ENCODE results near the gene NDUFA3. TPM values are rescaled to one million over a fixed set of nuclear protein-coding genes. Genes with fewer than 3 reads are reported as not detected.

Gene NDUFA3
- total RNA-seq, 1 experiment from 2014 or later = 211 TPM

DNA sequence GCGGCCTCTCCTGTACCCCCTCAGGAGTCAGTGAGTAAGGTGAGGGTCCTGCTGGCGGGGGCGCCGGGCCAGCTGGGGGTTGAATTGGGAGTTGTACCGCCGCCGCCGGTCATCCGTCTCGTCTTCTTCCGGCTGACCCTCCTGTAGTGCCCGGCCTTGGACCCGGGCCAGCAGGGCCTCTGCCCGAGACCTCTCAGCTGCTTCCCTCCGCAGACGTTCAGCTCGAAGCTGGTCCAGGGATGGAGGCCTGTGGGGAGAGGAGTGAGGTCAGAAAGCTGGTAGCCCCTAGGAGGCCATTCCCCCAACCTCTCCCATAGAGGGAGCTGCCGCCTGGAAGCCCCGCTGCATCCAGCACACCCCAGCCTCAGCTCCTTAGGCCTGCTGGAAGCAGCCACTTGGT, 53.0 kb downstream of the NDUFA3 start:
- Histone ChIP-seq H3K9me3 (ENCODE audit: control insufficient read depth, insufficient read depth, low read depth, low read length) (no peaks in the 10 kb centered on the region), H3K4me3 (ENCODE audit: low read depth in 2 of 2, low read length in 2 of 2) (no peak overlapping the region), H3K36me3 (ENCODE audit: control insufficient read depth, insufficient read depth, low read length) (peaks cover 12% of the 10 kb centered on the region), H3K27me3 (ENCODE audit: control insufficient read depth, insufficient read depth, low read length) (no peaks in the 10 kb centered on the region), H3K4me1 (ENCODE audit: control insufficient read depth, insufficient read depth, low read length) (peaks cover 29% of the 10 kb centered on the region), H3K27ac (ENCODE audit: low read length) (no peak overlapping the region; the same call in 1 of the 2 replicates)
- CTCF ChIA-PET = no interaction called here
- TF ChIP-seq, protein P1, sequence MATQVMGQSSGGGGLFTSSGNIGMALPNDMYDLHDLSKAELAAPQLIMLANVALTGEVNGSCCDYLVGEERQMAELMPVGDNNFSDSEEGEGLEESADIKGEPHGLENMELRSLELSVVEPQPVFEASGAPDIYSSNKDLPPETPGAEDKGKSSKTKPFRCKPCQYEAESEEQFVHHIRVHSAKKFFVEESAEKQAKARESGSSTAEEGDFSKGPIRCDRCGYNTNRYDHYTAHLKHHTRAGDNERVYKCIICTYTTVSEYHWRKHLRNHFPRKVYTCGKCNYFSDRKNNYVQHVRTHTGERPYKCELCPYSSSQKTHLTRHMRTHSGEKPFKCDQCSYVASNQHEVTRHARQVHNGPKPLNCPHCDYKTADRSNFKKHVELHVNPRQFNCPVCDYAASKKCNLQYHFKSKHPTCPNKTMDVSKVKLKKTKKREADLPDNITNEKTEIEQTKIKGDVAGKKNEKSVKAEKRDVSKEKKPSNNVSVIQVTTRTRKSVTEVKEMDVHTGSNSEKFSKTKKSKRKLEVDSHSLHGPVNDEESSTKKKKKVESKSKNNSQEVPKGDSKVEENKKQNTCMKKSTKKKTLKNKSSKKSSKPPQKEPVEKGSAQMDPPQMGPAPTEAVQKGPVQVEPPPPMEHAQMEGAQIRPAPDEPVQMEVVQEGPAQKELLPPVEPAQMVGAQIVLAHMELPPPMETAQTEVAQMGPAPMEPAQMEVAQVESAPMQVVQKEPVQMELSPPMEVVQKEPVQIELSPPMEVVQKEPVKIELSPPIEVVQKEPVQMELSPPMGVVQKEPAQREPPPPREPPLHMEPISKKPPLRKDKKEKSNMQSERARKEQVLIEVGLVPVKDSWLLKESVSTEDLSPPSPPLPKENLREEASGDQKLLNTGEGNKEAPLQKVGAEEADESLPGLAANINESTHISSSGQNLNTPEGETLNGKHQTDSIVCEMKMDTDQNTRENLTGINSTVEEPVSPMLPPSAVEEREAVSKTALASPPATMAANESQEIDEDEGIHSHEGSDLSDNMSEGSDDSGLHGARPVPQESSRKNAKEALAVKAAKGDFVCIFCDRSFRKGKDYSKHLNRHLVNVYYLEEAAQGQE (IDR thresholded peaks at IDR 0.05; ENCODE audit: insufficient read depth in 1 of 2, low read depth in 2 of 2, low read length in 1 of 2) = no peak
- TF ChIP-seq POLR2AphosphoS5 (IDR thresholded peaks at IDR 0.05; ENCODE audit: low read depth, low read length) = 0 out of 2 replicates have a peak, but pooled peaks have one; percentile 9
- TF ChIP-seq TCF7L2 (IDR thresholded peaks at IDR 0.05; ENCODE audit: low read depth, low read length) = no peak
- in situ Hi-C loops (cut with HindIII; ENCODE audit: low pct_unique_long_range_greater_than_20kb, low sequenced_read_pairs) (no loop called here), intact Hi-C loops (cut with micrococcal nuclease; ENCODE audit: unreplicated experiment) (no loop called here)
- BruUV-seq (replicated peaks) = no TSS peak
- DNase-seq (ENCODE audit: low read depth, low spot score) (no peak), ATAC-seq (no peak)
- POLR2A ChIA-PET = no interaction called here

DNA sequence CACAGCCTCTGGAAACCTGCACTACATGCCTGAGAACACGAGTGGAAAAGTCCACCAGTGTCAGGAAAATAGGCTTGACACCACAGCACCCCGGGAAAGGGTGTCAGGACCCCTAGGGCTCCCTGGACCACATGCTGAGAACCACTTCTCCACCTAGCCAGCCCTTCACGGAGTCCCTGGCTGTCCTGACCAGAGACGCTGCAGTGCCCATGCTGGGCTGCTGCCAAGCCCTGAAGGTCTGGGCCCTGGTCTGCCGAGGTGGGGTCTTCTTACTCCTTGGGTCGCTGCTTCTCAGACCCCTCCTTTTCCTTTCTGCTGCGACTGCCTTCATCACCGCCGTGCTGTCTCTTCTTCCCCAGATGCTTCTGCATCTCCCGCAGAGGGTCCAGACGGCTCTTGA, 53.8 kb downstream of the NDUFA3 start:
- Histone ChIP-seq H3K9me3 (ENCODE audit: control insufficient read depth, insufficient read depth, low read depth, low read length) (no peaks in the 10 kb centered on the region), H3K27ac (ENCODE audit: low read length) (no peak overlapping the region), H3K4me3 (ENCODE audit: low read depth in 2 of 2, low read length in 2 of 2) (no peak overlapping the region), H3K36me3 (ENCODE audit: control insufficient read depth, insufficient read depth, low read length) (peaks cover 12% of the 10 kb centered on the region), H3K27me3 (ENCODE audit: control insufficient read depth, insufficient read depth, low read length) (no peaks in the 10 kb centered on the region), H3K4me1 (ENCODE audit: control insufficient read depth, insufficient read depth, low read length) (peaks cover 32% of the 10 kb centered on the region)
- no peak for DNase-seq (ENCODE audit: low read depth, low spot score)
- no TSS peak for BruUV-seq (replicated peaks)
- ChIA-PET POLR2A (no interaction called here), CTCF (interaction anchor here (0.6 kb wide), 2 partner anchors 128 to 295 kb away, joined by 4 to 5 read pairs; no protein-coding TSS in a partner anchor)
- TF ChIP-seq, protein P1 (IDR thresholded peaks at IDR 0.05; ENCODE audit: insufficient read depth in 1 of 2, low read depth in 2 of 2, low read length in 1 of 2) = no peak
- no peak for TF ChIP-seq TCF7L2 (IDR thresholded peaks at IDR 0.05; ENCODE audit: low read depth, low read length)
- no peak for TF ChIP-seq SIN3A (IDR thresholded peaks at IDR 0.05; ENCODE audit: borderline replicate concordance, insufficient read depth, low read depth, low read length)
- TF ChIP-seq, protein P2, sequence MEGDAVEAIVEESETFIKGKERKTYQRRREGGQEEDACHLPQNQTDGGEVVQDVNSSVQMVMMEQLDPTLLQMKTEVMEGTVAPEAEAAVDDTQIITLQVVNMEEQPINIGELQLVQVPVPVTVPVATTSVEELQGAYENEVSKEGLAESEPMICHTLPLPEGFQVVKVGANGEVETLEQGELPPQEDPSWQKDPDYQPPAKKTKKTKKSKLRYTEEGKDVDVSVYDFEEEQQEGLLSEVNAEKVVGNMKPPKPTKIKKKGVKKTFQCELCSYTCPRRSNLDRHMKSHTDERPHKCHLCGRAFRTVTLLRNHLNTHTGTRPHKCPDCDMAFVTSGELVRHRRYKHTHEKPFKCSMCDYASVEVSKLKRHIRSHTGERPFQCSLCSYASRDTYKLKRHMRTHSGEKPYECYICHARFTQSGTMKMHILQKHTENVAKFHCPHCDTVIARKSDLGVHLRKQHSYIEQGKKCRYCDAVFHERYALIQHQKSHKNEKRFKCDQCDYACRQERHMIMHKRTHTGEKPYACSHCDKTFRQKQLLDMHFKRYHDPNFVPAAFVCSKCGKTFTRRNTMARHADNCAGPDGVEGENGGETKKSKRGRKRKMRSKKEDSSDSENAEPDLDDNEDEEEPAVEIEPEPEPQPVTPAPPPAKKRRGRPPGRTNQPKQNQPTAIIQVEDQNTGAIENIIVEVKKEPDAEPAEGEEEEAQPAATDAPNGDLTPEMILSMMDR (IDR thresholded peaks at IDR 0.05) = no peak
- no peak; the same call in none of the 2 replicates for TF ChIP-seq POLR2AphosphoS5 (IDR thresholded peaks at IDR 0.05; ENCODE audit: low read depth, low read length)
- ATAC-seq = no peak
- in situ Hi-C loops (cut with HindIII; ENCODE audit: low pct_unique_long_range_greater_than_20kb, low sequenced_read_pairs) = no loop called here
- intact Hi-C loops (cut with micrococcal nuclease; ENCODE audit: unreplicated experiment) = no loop called here

Measured in Panc1 (cell line).